NT2/D1 (cell line): ENCODE data around the gene ANXA4.

ENCODE experiments used
- SUZ12 ChIP-seq: IDR thresholded peaks from 2 replicates; pipeline ENCODE4 v1.6.1; 2011; ENCODE audit not compliant: insufficient read length, insufficient read depth; ENCODE audit errors: extremely low read depth
- ZNF274 ChIP-seq: IDR thresholded peaks from 2 replicates; pipeline ENCODE4 v1.6.1; 2011; ENCODE audit warnings: mild to moderate bottlenecking, low read depth, low read length

GRCh38 chr2:69754633-69755032, 12.7 kb downstream of the ANXA4 start:
- TF ChIP-seq ZNF274 (no peak), SUZ12 (no peak)
